ENCODE measurements around the gene ZNRD2.

ZNRD2 gene

GRCh38 chr11:65573391-65574079 is 3.3 kb downstream of the ZNRD2 start:
- no peak for DNase-seq (ENCODE audit: low read depth)

GRCh38 chr11:65574109-65574810 is 4.0 kb downstream of the ZNRD2 start:
- peak; percentile 97 for DNase-seq (ENCODE audit: low read depth)

- DNase-seq (ENCODE audit: low read depth): peak; percentile 39
Observed at GRCh38 chr11:65574811-65575567, 4.7 kb downstream of the ZNRD2 start.

- peak; percentile 66 for DNase-seq (ENCODE audit: low read depth)
Observed at GRCh38 chr11:65575568-65576231, 5.4 kb downstream of the ZNRD2 start, which contains the start of gene EHBP1L1. Gene EHBP1L1, plus strand, starts transcription at chr11:65576053. Its CDS starts 250 bp downstream, at chr11:65576303.

- DNase-seq (ENCODE audit: low read depth): no peak
Observed at GRCh38 chr11:65576232-65576866, 6.1 kb downstream of the ZNRD2 start.

GRCh38 chr11:65576867-65577755 is 6.8 kb downstream of the ZNRD2 start:
- DNase-seq (ENCODE audit: low read depth): peak; percentile 87

- no peak for DNase-seq (ENCODE audit: low read depth)
Observed at GRCh38 chr11:65577756-65578109, 7.5 kb downstream of the ZNRD2 start.

- no peak for DNase-seq (ENCODE audit: low read depth)
Observed at GRCh38 chr11:65578134-65578533, 7.9 kb downstream of the ZNRD2 start.

- DNase-seq (ENCODE audit: low read depth): no peak
Observed at GRCh38 chr11:65578667-65579066, 8.4 kb downstream of the ZNRD2 start.

GRCh38 chr11:65579291-65579690 is 9.0 kb downstream of the ZNRD2 start:
- no peak for DNase-seq (ENCODE audit: low read depth)

- no peak for DNase-seq (ENCODE audit: low read depth)
Observed at GRCh38 chr11:65580031-65580692, 9.9 kb downstream of the ZNRD2 start.

GRCh38 chr11:65580756-65581155 is 10.5 kb downstream of the ZNRD2 start:
- DNase-seq (ENCODE audit: low read depth): no peak

GRCh38 chr11:65581928-65582327 is 11.7 kb downstream of the ZNRD2 start:
- DNase-seq (ENCODE audit: low read depth): no peak

- no peak for DNase-seq (ENCODE audit: low read depth)
Observed at GRCh38 chr11:65583589-65583988, 13.3 kb downstream of the ZNRD2 start.

- DNase-seq (ENCODE audit: low read depth): no peak
Observed at GRCh38 chr11:65584106-65584505, 13.8 kb downstream of the ZNRD2 start.

GRCh38 chr11:65584723-65585171 is 14.5 kb downstream of the ZNRD2 start:
- DNase-seq (ENCODE audit: low read depth): no peak

- no peak for DNase-seq (ENCODE audit: low read depth)
Observed at GRCh38 chr11:65585396-65586246, 15.3 kb downstream of the ZNRD2 start.

GRCh38 chr11:65586247-65586630 is 16.0 kb downstream of the ZNRD2 start:
- no peak for DNase-seq (ENCODE audit: low read depth)

GRCh38 chr11:65586676-65587075 is 16.4 kb downstream of the ZNRD2 start:
- no peak for DNase-seq (ENCODE audit: low read depth)
